HG03280 (cell line): ENCODE measurements around the gene R3HCC1L.

Source experiments
- ATAC-seq: cut with Tn5 transposase; IDR thresholded peaks from one replicate; pipeline ENCODE4 v1.9.1; 2021; ENCODE audit warnings: mild to moderate bottlenecking, moderate library complexity; ENCODE audit not compliant: unreplicated experiment

The R3HCC1L gene

DNA sequence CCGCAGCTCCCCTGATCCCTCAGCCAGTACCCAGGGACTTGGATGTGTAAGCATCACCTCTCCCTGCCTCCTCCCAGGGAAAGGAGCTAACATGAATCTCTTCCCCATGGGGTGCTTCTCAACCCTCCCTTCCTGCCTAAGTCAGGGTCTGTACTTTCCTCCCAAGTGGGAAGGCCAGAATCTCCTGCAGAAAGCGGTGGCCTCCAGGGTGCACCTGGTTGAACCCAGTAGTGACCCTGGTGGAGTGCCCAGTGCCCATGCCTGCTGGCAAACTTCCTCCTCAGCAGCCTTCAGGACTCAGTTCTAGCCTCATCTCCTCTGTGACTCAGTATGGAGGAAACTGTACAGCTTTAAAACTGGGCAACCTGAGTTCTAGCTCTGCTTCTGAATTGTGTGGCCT is 136.3 kb downstream of the R3HCC1L start:
- no peak for ATAC-seq

DNA sequence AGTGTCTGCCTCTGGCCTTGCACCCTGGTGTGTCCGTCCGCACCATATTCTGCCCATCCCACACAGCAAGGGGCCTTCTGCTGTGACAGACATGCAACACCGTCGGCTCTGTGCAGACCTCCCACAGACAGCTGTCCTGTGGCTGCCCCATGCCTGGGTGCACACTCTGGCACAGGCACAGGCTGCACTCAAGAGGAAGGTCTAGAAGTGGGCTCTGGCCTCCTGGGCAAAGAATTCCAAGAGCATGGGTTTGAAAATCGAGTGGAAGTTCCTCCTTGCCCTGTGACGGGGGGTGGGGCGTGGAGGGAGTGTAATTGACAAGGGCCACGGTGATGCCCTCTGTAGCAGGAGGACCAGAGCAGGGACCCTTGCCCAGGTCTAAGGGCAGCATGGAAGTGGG is 137.8 kb downstream of the R3HCC1L start:
- no peak for ATAC-seq

DNA sequence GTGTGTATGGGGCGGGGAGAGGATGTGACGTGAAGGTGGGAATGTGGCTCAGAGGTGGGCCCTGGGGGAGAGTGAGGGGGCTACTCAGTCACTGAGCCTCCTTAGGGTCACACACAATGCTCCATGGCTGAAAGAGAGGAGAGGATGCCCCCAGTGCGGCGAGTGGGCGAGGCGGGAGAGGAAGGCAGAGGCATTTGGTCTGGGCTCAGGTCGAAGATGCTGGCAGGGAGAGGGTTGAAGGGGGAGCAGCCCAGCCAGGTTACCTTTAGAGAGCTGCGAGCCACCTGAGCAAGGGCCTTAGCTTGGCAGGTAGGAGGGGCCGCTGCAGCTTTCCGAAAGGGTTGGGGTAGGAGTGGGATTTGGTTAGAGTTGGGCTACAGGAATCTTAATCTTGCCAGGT is 138.2 kb downstream of the R3HCC1L start:
- ATAC-seq, result no peak

DNA sequence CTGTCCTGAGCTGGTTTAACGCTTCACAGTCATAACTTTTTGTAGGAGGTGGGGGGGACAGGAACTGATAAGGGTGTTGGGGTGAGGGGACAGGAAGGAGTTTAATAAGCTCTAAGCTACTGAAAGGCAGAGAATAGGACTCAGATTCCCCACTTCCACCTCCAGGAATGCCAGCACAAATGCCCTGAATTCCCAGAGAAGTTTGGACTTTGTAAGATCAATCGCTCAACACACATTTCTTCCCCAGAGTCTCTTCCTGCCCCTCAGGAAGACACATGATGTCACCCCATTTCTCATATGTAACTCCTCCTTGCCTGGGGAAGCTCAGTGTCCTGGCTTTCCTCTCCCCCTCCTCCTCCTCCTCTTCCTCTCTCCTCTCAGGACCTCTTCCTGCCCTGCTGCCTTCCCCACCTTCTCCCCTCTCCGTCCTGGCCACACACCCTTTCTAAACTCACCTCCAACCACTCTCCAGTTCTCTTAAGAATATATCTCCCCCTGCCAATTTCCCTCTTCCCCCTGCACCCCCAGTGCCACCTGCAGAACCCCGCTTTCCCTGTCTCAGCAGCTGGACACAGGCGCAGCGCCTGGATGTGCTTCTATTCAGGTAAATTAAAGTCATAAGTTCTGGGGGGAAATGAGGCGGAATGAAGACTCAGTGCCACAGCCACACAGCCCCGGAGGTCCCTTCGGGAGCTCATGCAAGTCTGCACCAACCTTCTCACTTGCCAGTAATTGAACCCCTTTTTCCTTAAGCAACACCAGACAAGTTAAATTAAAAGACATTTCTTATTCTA is 138.8 kb downstream of the R3HCC1L start:
- no peak for ATAC-seq

DNA sequence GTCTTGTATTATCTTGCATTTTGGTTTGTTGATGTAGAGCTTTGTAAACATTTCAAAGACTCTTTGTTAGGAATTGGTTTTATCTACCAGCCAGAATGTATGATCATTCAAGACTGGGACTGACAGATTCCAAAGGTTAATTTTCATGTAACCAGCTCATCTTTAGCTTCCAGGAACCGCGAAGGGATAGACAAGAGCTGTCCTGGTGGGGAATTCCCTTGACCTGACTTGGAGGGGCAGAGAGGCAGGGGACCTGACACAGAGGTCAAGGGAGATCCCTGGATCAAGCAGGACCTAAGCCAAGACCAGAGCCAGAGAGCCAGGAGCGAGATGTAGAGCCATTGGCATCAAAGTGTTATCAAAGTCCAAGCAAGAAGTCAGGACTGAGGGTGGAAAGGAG is 140.1 kb downstream of the R3HCC1L start:
- ATAC-seq, result no peak

DNA sequence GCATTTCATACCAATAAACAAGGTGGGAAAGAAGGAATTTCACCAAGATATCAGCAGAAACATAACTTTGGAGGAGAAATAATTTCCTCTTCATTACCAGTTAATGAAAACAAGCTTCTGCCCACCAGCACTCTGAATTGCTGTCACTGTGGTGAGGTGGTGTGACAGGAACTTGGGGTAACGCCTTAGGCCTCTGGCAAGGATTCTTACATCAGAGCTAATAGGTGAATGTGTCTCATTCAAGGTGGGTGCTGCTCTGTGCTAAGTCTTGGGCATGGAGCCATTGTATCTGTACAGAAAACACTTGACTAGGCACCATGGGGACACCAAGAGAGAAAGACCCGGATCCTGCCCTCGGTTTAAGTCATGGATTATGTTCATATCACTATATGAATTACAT is 141.9 kb downstream of the R3HCC1L start:
- ATAC-seq, result no peak

DNA sequence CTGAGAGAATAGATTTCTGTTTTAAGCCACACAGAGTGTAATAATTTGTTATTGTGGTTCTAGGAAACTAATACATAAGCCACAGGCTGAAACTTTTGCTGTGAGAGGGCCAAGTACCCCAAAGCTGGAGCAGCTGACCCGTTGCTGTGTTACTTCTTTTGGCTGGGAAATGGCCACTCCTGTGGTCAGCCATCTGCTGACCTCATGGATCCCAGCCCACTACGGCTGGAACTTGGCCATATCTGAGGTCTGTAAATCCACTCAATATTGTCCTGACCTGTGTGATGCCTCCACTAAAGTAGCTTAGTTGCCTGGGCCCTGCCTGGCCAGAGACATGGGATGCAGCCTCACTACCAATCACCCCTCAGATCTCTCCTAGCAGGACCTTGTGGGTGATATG is 151.0 kb downstream of the R3HCC1L start:
- no peak for ATAC-seq

DNA sequence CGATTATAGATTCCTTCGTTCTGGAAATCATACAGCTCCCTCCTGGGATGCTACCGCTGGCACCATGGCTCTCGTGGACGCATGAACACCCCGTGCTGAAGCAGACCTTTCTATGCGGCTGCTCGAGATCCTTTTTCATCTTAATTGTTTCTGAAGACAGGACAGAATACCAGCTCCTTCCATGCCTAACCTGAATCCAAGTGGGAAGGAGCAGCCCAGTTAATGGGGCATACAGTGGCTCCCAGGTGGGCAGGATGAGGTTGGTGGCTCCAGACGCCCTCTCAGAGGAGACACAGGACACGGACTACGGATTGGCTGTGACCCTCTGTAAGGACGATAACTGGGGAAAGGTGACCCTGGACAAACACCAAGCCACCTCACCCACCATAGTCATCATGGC is 152.0 kb downstream of the R3HCC1L start:
- no peak for ATAC-seq

DNA sequence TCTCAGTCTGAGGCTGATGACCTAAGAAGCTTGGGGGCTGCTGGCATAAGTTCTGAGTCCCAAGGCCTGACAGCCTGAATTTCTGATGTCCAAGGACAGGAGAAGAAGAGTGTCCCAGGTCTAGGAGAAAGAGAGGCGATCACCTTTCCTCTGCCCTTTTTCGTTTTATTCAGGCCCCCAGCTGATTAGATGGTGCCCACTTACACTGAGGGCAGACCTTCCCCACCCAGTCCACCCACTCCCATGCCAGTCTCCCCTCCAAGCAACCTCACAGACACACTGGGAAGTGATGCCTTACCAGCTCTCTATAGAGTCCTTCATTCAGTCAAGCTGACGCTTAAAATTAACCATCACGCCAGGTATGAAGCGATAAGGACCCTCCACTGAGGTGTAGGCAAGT is 152.9 kb downstream of the R3HCC1L start:
- ATAC-seq, result no peak

DNA sequence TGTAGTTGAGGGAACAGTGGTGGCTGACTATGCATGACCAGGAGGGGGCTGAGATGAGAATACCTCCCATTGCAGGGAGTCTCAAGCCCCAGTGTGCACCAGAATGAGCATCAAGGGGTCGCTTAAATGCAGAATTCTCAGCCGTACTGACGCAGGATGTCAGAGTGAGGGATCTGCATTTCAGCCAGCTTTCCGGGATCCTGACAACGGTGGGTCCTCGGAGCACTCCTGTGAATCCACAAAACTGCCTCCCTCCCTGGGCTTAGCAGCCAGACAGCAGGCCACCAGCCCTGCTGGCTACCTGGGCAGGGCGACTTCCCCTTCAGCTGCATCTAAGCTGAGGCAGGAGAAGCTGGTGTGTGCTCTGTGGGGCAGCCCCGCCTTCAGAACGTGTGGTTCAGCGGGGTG is 155.3 kb downstream of the R3HCC1L start:
- no peak for ATAC-seq

DNA sequence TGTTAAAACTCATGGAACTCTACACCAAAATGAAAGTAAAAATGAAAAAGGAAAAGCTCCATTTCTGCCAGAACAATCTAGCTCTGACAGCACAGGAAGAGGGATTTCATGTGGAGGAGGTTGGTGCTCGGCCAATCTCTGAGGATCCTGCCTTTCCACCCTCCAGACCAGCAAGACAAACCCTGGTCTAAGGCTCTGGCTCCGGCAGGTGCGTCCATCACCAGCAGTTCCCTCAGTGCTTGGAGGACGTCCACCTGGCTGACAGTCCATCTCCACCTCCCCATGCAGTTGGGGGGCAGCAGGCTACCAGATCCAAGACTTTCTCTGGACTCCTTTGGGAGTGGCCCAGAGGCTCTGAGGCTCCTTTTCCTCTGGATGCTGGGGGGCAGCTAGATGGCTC is 158.5 kb downstream of the R3HCC1L start:
- ATAC-seq, result no peak

DNA sequence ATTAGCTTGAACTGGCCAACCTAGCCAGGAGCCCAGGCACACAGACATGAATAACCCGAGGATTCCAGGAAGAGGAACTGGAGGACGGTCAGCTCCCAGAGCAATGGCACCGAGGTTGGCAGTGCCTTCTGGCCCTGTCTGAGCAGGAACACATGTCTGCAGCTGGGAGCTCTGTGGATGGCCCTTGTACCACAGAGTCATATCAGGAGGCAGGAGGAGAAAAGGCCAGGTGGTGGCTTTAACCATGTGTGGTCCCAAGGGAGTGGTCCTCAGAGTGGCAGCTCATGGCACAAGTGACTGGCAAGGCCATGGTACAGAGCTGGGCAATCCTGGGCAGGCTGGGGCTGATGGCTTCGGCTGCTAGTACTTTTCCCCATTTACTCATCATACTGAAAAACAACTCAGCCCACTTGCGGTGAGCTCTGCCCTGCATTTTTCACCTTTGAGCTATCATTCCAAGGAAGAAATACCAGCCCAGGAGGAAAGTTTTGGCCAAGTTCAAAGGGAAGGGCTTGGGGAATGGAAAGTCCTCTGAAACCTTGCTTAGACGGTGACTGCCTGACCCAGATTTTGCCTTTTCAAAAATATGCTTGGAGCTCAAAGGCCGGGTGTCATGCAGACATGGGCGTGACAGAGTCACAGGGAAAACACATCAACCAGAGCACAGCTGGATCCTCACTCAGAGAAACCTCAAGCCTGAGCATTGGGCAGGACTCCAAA is 159.3 kb downstream of the R3HCC1L start:
- no peak for ATAC-seq

DNA sequence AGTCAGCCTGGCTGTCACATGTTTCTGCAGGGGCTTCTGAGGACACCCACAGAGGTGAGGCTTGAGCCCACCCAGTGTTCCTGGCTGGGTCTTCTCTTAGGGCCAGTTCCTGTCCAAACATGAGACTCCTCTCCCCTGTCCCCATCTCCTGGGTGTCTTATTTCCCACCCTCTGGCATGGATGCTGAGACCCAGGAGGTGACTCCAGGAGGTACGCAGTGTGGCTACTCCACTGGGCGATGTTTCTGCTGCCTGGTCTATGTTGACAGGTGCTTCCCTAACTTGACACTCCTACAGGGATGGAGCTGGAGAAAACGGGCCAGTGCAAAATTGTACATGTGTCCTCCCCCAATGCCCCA is 159.8 kb downstream of the R3HCC1L start:
- no peak for ATAC-seq
